ENCODE measurements around the gene NPTX1.

The NPTX1 gene
- long read RNA-seq: 0 reads

GRCh38 chr17:80475910-80476876 lies at the start of gene NPTX1:
NPTX1 (minus strand) TSS chr17:80476607; CDS start chr17:80476446, 161 bp downstream.
- no peak for TF ChIP-seq POLR2AphosphoS5 (IDR thresholded peaks at IDR 0.05; ENCODE audit: low read depth)
- TF ChIP-seq REST (IDR thresholded peaks at IDR 0.05; ENCODE audit: insufficient replicate concordance, low read depth): no peak
- Histone ChIP-seq H3K27ac (replicated peaks) (no peak within 1 kb of the TSS), H3K27me3 (ENCODE audit: insufficient read depth, poor library complexity, severe bottlenecking) (peaks cover 76% of the 10 kb centered on the region), H3K4me3 (replicated peaks; ENCODE audit: insufficient read depth, low read length) (no peak within 1 kb of the TSS)
- DNase-seq (ENCODE audit: low read depth in 1 of 2, low spot score in 1 of 2): no peak

- Histone ChIP-seq H3K27me3 (ENCODE audit: insufficient read depth, poor library complexity, severe bottlenecking) (peaks cover 14% of the 10 kb centered on the region), H3K27ac (replicated peaks) (no peak overlapping the region), H3K4me3 (replicated peaks; ENCODE audit: insufficient read depth, low read length) (no peak overlapping the region)
- TF ChIP-seq REST (IDR thresholded peaks at IDR 0.05; ENCODE audit: insufficient replicate concordance, low read depth) (no peak), SPI1 (IDR thresholded peaks at IDR 0.05; ENCODE audit: borderline replicate concordance, low read depth) (no peak), CTCF (IDR thresholded peaks at IDR 0.05; ENCODE audit: insufficient read depth, low read length) (no peak), GABPA (IDR thresholded peaks at IDR 0.05; ENCODE audit: low read depth) (no peak), POLR2AphosphoS5 (IDR thresholded peaks at IDR 0.05; ENCODE audit: low read depth) (no peak)
- DNase-seq (ENCODE audit: low read depth in 1 of 2, low spot score in 1 of 2): no peak
Observed at GRCh38 chr17:80523956-80524712, 47.7 kb upstream of the NPTX1 start.

GRCh38 chr17:80523054-80523744 lies 46.8 kb upstream of the NPTX1 start:
- H3K27ac ChIP-seq (replicated peaks): no peak overlapping the region
- TF ChIP-seq GABPA (IDR thresholded peaks at IDR 0.05; ENCODE audit: low read depth): no peak
- no peak for TF ChIP-seq SPI1 (IDR thresholded peaks at IDR 0.05; ENCODE audit: borderline replicate concordance, low read depth)
- no peak for TF ChIP-seq CTCF (IDR thresholded peaks at IDR 0.05; ENCODE audit: insufficient read depth, low read length)
- TF ChIP-seq REST (IDR thresholded peaks at IDR 0.05; ENCODE audit: insufficient replicate concordance, low read depth): no peak
- no peak for TF ChIP-seq POLR2AphosphoS5 (IDR thresholded peaks at IDR 0.05; ENCODE audit: low read depth)
- peaks cover 9% of the 10 kb centered on the region for H3K27me3 ChIP-seq (ENCODE audit: insufficient read depth, poor library complexity, severe bottlenecking)
- no peak for DNase-seq (ENCODE audit: low read depth in 1 of 2, low spot score in 1 of 2)
- no peak overlapping the region for H3K4me3 ChIP-seq (replicated peaks; ENCODE audit: insufficient read depth, low read length)
